GM18867 (cell line): ENCODE results near the gene MRFAP1.
"Not testable (repeated sequence)": the region's sequence is repeated elsewhere in the genome, so short reads cannot be mapped to it uniquely, and the experiment has no call there.

Source experiments
- ATAC-seq: cut with Tn5 transposase; IDR thresholded peaks from one replicate; pipeline ENCODE4 v1.9.1; 2021; ENCODE audit warnings: mild to moderate bottlenecking, moderate library complexity; ENCODE audit not compliant: unreplicated experiment

The MRFAP1 gene

GRCh38 chr4:6632125-6632524 is 8.4 kb upstream of the MRFAP1 start:
- no peak for ATAC-seq

GRCh38 chr4:6633091-6633906 is 7.2 kb upstream of the MRFAP1 start:
- ATAC-seq: no peak

GRCh38 chr4:6634746-6635145 is 5.7 kb upstream of the MRFAP1 start:
- no peak for ATAC-seq

- no peak for ATAC-seq
Measured at GRCh38 chr4:6639137-6639680, 1.3 kb upstream of the MRFAP1 start.

- ATAC-seq: peak; percentile 40
Measured at GRCh38 chr4:6641164-6641970, 882 bp downstream of the MRFAP1 start.

- no peak for ATAC-seq
Measured at GRCh38 chr4:6641971-6642320, 1.5 kb downstream of the MRFAP1 start.

- no peak for ATAC-seq
Measured at GRCh38 chr4:6643141-6643847, 2.8 kb downstream of the MRFAP1 start.

- ATAC-seq: no peak
Measured at GRCh38 chr4:6644792-6645530, 4.5 kb downstream of the MRFAP1 start.

GRCh38 chr4:6647169-6647568 is 6.7 kb downstream of the MRFAP1 start:
- ATAC-seq: no peak

- no peak for ATAC-seq
Measured at GRCh38 chr4:6647582-6648230, 7.2 kb downstream of the MRFAP1 start.

- no peak for ATAC-seq
Measured at GRCh38 chr4:6649216-6649615, 8.7 kb downstream of the MRFAP1 start.

- not testable (repeated sequence) for ATAC-seq
Measured at GRCh38 chr4:6654211-6654610, 13.7 kb downstream of the MRFAP1 start.

GRCh38 chr4:6655291-6655690 is 14.8 kb downstream of the MRFAP1 start:
- not testable (repeated sequence) for ATAC-seq

GRCh38 chr4:6655924-6656323 is 15.4 kb downstream of the MRFAP1 start:
- ATAC-seq: no peak

- ATAC-seq: no peak
Measured at GRCh38 chr4:6657242-6658208, 17.0 kb downstream of the MRFAP1 start.

- ATAC-seq: no peak
Measured at GRCh38 chr4:6658209-6658595, 17.7 kb downstream of the MRFAP1 start.

- no peak for ATAC-seq
Measured at GRCh38 chr4:6658597-6659075, 18.2 kb downstream of the MRFAP1 start.

GRCh38 chr4:6659897-6660296 is 19.4 kb downstream of the MRFAP1 start:
- no peak for ATAC-seq

GRCh38 chr4:6660430-6660829 is 19.9 kb downstream of the MRFAP1 start:
- ATAC-seq: no peak
